ENCODE results near the gene DNM3.

The DNM3 gene

DNA sequence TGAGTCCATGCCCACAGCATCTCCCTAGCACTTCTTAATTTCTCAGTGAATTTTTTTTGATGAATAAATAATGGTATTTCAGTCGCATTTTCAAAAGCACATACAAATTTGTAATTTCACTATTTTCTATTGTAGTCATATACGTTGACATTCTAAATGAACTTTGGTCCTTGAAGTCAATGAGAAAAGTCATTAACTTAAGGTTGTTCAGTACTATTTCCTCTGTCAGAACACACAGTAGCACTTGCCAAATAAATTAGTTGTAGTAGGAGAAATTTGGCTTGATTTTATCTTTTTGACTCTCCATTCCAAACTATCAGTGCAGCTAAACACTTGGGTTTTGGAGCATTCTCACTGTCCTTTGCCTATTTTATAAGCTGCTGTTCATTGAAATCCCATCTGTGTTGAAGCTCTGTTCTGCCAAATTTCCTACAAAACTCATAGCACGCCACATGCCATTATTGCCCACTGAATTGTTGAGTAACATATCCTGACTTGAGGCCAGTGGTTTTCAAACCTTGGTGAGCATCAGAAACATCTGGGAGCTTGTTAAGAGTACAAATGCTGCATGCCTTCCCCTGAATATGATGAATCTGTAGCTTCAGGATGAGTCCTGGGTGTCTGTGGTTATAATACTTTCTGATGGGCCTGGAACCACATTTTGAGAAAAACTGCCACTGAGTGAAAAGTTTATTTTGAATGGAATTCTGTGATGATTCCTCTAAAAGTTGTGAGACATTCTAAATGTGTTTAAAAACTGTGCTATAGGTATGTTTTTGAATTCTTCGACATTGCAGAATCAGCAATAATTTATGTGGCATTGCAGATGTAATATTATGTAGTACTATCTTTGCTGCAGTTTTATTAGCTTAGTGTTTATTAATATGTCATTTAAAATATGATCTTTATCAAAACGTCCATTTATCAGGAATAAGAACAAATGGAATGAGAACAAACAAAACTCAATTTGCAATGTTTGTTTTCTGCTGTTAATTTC lies 78.9 kb downstream of the DNM3 start:
- no peak for DNase-seq (ENCODE audit: low read depth in 2 of 2)

DNA sequence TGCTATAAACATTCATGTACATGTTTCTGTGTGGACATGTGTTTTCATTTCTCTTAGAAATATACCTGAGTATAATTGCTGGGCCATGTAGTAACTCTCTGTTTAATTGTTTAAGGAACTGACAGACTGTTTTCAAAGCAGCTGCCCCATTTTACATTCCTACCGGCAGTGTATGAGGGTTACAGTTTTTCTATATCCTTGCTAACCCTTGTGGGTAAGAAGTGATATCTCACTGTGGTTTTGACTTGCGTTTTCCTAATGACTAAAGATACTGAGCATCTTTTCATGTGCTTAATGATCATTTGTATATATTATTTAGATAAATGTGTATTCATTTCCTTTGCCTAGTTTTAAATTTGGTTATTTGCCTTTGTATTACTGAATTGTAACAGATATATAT lies 81.7 kb downstream of the DNM3 start:
- DNase-seq (ENCODE audit: low read depth in 2 of 2) = no peak

DNA sequence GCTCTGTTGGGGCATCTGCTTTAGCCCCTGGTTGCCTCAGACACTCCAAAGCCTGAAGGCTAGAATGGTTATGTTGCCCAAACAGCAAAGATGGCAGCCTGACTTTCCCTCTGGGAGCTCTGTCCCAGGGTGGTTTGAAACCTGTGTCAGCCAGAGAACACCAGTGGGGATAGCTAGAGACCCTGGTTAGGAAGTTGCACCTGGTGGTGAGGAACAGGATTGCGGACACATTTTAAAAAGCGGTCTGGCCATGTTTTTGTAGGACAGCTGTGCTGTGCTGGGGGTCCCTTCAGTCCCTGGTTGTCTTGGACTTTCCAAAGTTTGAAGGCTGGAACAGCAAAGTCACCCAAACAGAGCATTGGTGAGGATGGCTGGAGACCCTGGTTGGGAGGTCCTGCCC lies 87.8 kb downstream of the DNM3 start:
- DNase-seq (ENCODE audit: low read depth in 2 of 2) = no peak

DNA sequence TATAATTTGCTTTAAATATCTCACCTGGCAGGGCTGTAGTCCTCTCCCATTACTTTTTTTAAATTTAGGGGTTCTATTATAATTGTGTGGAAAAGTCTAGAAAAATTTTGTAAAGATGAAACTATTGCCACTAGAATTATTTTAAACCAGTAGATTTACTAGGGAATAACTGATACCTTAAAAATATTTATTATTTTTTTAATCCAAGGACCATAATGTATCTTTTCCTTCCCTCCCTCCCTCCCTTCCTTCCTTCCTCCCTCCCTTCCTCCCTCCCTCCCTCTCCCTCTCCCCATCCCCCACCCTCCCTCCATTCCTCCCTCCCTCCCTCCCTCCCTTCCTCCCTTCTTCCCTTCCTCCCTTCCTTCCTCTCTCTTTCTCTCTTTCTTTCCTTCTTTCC lies 90.5 kb downstream of the DNM3 start:
- DNase-seq (ENCODE audit: low read depth in 2 of 2) = no peak

DNA sequence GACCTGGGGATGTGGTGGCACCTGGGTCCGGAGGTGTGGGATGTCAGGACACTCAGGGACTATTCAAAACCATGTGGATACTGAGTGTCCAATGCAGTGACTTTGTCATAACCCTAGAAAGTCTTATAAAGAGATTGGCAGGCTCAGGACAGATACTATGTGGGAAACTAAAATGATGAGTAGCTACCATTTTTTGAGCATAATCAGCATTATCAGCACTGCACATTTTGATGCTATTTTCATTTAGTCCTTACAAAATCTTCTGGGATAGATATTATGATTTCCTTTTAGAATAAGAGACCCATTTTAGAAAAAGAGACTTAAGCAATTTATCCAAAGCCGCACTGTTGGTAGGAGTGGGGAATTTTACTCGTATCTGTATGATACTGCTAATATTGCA lies 93.4 kb downstream of the DNM3 start:
- DNase-seq (ENCODE audit: low read depth in 2 of 2) = no peak

DNA sequence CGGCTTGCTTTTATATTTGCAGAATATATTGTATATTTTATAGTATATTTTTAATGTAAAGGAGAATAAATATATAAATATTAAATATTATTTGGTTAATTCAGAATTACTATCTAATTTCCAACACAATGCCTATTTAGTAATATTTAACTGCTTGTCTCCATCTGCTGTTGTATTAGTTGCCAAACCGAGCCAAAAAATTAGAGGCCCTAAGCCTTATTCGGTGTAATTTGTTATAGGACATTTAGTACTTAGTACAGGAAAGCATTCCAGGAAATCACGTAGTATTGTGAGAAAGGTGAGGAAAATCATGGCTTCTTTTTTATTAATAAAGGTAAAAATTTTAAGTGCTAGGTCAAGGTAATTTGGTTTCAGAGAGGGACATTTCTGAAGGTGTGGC lies 93.8 kb downstream of the DNM3 start:
- DNase-seq (ENCODE audit: low read depth in 2 of 2) = no peak

DNA sequence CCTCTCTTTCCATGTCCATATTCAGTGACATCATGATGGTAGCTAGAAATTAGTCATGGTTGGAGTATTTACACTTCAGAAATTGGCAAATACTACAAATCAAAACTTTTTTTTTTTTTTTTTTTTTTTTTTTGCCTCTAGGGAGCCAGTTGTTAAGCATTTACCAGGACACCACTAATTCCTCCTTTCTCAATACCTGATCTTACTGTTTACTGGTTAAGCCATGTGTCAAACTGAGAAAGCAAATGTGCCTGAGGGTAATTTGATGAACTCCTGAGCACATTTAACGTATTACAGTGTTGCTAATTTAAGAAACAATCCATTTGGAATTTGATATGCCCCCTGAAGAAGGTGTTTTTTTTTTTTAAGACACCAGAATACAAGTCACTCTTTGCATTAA lies 94.4 kb downstream of the DNM3 start:
- DNase-seq (ENCODE audit: low read depth in 2 of 2) = no peak

DNA sequence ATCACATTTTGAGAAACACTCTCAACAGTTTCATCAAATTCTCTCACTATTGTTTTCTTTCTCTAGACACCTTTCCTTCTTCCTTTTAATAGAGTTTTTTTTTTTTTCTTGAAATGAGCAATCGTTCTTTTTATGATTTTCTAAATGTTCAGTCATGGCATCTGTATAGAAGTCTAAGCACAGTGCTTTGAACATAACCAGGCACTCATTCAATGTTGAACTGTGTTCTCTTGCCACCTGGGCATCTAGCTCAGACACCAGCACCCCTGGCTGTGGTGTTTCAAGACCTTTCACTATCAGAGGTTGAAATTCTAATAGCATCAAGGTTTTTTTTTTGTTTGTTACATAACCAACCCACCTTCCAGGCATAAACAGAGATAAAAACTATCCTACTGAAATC lies 96.6 kb downstream of the DNM3 start:
- DNase-seq (ENCODE audit: low read depth in 2 of 2) = no peak

DNA sequence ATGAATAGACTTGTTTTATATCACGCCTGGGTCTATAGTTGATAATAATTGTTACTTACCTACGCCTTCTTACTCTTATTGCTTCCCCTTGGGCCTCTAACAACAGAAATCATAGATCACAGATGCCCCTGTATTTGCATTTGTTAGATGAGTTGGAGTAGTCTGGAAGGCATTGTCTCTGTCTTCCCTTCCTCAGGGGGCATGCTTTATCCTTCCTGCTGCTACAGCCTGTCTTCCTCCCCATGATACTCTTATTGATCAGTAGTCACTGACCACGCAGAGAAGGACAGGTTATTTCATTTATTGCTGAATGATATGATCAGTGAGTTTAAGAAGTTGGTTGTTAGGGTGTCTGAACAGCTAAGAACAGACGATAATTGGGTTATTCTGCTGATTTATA lies 98.4 kb downstream of the DNM3 start:
- no peak for DNase-seq (ENCODE audit: low read depth in 2 of 2)

DNA sequence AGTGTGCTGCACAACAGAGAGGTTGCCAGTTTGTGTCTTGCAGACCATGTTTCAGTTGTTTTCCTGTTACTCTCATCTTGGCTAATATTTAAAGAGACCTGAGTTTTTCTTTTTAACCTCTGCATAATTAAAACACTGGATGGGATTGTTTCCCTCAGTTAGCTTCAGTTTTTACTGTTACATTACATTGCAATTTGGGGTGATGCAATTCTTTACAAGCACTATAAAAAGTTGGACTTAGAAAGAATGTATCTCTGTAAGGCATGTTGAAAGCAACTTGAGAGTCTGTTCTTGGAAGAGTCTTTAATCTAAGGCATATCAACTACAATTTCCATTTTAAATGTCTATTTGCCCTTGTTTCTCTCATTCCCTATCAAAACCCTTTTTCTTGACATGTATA lies 99.1 kb downstream of the DNM3 start:
- no peak for DNase-seq (ENCODE audit: low read depth in 2 of 2)

DNA sequence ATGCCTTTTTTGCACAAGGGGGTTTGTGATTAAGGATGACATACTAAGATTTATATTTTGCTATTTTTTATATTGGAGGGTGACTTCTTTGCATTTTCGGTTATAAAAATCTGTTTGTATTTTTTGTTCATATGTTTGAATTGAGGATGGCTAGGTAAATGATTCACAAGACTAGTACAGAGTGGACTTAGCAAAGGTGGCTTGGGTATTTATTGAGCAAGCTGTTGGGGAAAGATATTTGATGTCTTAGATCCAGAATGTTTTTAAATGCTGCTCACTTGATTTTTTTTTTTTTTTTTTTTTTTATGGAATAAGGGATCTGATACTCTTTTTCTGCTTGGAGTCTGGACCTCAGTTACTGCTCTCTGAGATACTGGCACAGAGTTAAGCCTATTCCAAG lies 100.6 kb downstream of the DNM3 start:
- DNase-seq (ENCODE audit: low read depth in 2 of 2) = no peak

DNA sequence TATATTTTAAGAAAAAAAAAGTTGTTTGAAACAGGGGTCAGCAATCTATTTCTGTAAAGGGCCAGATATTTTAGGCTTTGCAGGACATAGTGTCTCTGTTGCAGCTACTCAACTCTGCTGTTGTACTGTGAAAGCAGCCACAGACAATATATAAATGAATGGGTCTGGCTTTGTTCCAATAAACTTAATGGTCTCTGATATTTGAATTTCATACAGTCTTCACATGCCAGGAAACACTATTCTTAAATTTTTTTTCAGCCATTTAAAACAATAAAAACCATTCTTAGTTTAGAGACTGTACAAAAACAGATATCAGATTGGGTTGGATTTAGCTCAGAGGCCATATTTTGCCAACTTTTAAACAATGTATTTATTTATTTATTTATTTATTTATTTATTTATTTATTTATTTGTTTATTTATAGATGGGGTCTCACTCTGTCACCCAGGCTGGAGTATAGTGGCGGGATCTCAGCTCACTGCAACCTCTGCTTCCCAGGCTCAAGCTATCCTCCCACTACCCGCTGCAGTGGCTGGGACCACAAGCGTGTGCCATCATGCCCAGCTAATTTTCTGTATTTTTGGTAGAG lies 102.8 kb downstream of the DNM3 start:
- DNase-seq (ENCODE audit: low read depth in 2 of 2) = no peak

DNA sequence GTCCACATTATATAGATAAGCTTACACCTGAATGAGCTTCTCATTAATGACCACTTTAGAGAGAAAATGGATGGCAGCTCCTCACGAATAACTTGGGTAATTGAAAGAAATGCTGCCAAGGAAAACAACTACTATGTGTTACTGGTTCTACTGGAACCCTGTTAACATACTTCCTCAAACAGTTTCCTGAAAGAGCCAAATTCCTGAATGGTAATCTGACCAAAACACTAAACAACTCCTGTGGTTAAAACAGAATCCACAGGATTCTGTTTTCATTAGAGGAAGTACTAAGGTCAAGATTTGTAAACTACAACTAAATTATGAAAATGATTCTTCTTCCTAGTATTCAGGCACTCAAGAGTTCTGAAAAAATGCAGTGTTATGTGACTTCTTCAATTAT lies 107.2 kb downstream of the DNM3 start:
- no peak for DNase-seq (ENCODE audit: low read depth in 2 of 2)

DNA sequence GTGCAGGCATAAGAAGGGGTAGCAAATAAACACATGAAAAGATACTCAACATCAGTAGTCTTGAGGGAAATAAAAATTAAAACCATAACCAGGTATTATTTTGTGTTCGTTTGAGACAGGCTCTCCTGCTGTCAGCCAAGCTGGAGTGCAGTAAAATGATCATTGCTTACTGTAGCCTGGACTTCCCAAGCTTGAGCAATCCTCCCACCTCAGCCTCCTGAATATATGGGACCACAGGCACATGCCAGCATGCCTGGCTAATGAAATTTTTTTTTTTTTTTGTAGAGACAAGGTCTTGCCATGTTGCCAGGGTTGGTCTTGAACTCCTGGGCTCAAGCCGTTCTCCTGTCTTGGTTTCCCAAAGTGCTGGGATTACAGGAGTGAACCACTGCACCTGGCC lies 108.0 kb downstream of the DNM3 start:
- no peak for DNase-seq (ENCODE audit: low read depth in 2 of 2)

DNA sequence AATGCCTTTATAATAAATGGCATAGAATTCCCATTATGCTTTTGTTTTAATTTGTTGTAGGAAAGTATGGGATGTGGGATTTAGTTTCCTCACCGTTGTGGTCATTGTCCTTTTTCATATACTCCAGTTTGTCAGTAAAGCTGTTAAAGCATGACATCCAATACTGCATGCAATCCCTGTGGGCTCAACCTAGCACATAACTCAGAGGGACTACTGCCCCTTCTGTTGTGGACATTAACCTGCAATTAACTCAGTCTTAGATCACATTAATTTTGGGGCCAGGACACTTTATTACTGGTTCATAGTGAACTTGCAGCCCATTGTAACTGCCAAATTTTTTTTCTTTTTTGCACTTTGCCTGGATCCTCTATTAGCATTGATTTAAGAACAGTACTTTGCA lies 112.5 kb downstream of the DNM3 start:
- DNase-seq (ENCODE audit: low read depth in 2 of 2) = no peak

DNA sequence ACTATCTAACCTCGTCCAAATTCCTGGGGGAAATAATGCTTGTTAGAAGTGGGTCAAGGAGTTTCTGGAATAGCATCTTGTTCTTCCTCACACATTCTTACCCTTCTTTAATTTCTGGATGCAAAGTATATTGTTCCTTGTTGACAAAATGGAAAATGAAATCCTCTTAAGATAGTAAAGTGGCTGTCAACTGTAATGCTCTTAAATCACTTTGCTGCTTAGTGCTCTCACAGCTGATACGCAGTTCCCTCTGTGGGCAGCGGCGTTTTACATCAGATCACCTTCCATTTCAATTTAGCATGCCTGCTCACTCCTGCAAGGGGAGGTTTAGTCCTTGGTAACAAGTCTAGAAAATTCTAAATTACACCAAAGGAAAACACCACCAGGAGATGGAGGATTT lies 113.1 kb downstream of the DNM3 start:
- DNase-seq (ENCODE audit: low read depth in 2 of 2) = no peak

DNA sequence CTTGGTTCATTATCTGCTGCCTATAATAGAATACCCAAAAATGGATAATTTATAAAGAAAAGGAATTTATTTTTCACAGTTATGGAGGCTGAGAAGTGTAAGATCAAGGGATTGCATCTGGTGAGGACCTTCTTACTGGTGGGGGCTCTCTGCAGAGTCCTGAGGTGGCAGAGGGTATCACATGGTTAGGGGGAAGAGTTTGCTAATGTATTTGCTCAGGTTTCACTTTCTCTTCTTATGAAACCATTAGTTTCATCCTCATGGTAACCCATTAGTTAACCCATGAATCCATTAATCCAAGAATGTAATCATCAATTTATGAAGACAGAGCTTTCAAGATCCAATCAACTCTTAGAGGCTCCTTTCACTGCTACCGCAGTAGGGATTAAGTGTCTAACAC lies 120.6 kb downstream of the DNM3 start:
- DNase-seq (ENCODE audit: low read depth in 2 of 2) = no peak

DNA sequence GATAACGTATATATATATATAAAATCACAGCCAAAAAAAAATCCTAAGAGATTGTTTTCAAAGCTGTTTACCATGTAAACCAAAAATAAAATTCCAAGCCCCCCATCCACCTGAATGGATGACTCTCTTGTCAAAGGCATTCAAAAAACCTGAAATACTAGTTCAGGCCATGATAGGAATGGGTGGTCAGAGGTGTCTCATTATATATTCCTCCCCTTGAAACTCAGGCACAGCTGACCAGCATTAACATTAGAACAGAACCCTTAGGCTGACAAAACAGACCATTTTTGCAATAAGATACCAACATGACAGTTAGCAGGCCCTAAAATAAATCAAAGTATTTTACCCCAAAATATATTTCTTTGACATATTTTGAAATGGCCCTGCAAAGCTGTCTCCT lies 122.5 kb downstream of the DNM3 start:
- no peak for DNase-seq (ENCODE audit: low read depth in 2 of 2)

DNA sequence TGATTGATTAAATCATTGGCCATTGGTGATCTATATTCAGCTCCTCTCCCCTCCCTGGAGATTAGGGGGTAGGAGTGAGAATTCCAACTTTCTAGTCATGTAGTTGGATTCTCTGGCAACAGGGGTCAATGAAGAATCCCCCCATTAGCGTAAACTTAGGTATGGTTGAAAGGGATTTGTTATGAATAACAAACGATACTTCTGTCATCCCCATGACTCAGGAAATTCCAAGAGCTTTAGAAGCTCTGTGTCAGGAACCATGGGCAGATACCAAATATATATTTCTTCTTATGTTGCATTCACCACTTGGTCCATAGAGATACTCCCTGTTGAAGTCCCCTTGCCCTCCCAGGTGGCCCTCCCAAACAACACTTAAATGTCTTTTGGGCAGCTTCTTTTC lies 124.5 kb downstream of the DNM3 start:
- no peak for DNase-seq (ENCODE audit: low read depth in 2 of 2)

DNA sequence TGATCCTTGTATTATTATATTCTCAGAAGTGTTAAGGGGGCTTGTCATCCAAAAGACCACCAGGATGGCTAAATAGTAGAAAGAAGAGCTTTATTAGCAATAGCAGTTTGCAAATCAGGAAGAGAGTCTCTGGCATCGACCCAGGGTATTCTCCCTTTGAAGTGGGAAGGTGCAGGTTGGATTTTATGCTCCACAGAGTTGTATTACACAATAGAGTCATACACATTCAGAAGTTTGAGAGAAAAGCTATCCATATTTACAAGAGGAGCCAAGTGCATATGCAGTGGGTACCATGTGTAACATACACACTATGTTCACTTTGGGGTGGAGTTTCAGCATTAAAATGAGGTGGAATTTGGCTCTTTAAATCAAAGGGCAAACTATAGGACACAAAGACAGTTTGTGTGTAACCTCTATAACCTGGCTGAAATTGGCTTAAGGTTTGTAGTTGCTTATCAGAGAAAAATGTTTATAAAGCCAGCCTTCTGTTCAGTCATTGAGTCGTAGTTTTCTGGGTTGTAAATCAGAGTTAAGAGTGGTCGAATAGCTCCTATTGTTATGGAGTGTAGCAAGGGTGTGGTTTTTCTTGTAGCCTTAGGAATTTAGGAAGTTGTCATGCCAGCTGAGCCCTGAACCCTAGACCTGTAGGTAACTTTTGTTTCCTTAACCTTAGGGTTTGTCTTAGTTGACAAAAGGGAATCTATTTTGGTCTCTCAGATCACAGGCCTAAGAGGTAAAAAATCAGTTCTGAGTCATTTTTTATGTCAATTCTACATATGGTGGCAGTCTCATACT lies 125.3 kb downstream of the DNM3 start:
- DNase-seq (ENCODE audit: low read depth in 2 of 2) = no peak

DNA sequence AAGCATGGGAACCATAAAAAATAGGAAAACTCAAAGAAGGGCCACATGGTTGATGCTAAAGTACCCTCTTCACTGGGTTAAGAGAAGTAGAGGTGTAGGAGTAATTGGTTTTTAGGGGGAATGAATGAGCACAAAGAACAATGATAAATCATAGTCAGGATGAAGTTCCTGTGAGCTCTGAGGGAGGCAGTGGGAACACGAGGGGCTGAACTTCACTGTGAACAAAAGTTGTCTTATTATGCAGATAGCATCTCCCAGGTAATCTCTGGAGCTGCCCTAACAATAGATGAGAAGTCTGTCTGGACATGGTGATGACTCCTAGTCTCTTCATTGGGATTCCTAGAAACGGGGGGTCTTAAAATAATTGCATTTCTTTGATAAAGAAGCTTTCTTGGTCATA lies 127.9 kb downstream of the DNM3 start:
- DNase-seq (ENCODE audit: low read depth in 2 of 2) = no peak

DNA sequence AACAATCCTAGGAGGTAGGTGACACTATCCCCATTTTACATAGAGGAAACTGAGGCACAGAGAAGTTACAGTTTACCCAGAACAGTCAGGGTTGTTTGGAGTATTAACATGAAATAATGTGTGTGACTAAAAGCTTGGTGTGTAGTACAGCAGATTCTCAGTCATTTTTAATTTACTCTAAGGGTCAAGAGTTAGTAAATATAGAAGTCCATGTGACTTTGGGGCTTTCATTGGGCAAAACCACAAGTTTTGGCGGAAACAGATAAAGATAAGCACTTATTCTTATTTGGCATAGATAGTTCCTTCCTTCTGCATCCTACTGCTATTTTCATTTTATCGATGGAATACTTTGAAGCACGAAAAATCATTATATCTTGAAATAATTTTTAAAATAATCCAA lies 128.5 kb downstream of the DNM3 start:
- no peak for DNase-seq (ENCODE audit: low read depth in 2 of 2)

DNA sequence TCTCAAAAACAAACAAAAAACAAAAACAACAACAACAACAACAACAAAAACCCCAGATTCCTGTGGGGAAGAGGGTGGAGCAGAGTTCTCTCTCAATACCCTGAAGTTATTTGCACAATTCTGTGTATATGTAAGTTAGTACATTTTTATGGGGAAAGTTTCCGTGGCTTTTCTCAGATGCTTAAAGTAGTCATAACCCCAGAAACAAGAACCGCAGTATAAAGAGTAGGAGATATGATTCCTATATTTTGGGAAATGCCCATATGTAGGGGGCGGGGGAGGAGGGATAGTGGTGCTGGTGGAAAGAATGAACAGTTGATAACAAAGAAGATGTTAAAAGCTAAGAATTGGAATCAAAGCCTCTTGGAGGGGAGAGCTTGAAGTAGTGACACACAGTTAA lies 131.5 kb downstream of the DNM3 start:
- no peak for DNase-seq (ENCODE audit: low read depth in 2 of 2)

Measured in stimulated activated CD8-positive, alpha-beta memory T cell treated with anti-CD3 and anti-CD28 coated beads, Interleukin-15, amount 100 ng/mL, for 48 hours (primary cell).